RWPE2 (cell line): Measurements from ENCODE around the gene CNDP2.

Experiments used
- ATAC-seq: fragments of 200-7000 bp; cut with Tn5 transposase; 3 replicates; pipeline ENCODE4 v1.9.1; 2021; ENCODE audit warnings: low read depth
- DNase-seq: peaks from one replicate; pipeline ENCODE4 v3.0.0-alpha.2; 2020; ENCODE audit warnings: low spot score
- H3K27ac ChIP-seq: fragments of 450-650 bp; 2 replicates; pipeline ENCODE4 v1.5.1; 2017; ENCODE audit warnings: mild to moderate bottlenecking; ENCODE audit not compliant: poor library complexity, severe bottlenecking
- H3K27me3 ChIP-seq: fragments of 250-450 bp; sonication (Bioruptor Pico); 2 replicates; pipeline ENCODE4 v1.5.1; 2021; ENCODE audit warnings: mild to moderate bottlenecking, moderate library complexity; ENCODE audit not compliant: insufficient read depth, poor library complexity, severe bottlenecking
- H3K36me3 ChIP-seq: fragments of 250-450 bp; sonication (Bioruptor Pico); 2 replicates; pipeline ENCODE4 v1.5.1; 2020; ENCODE audit warnings: low read depth, mild to moderate bottlenecking, moderate library complexity
- H3K4me1 ChIP-seq: fragments of 250-450 bp; sonication (Bioruptor Pico); 2 replicates; pipeline ENCODE4 v1.5.1; 2021; ENCODE audit warnings: mild to moderate bottlenecking, moderate library complexity; ENCODE audit not compliant: insufficient read depth, poor library complexity, severe bottlenecking
- H3K4me3 ChIP-seq: fragments of 250-450 bp; sonication (Bioruptor Pico); 2 replicates; pipeline ENCODE4 v1.5.1; 2021; ENCODE audit warnings: mild to moderate bottlenecking, moderate library complexity; ENCODE audit not compliant: severe bottlenecking
- H3K9me3 ChIP-seq: fragments of 250-450 bp; sonication (Bioruptor Pico); 2 replicates; pipeline ENCODE4 v1.5.1; 2021; ENCODE audit warnings: mild to moderate bottlenecking, moderate library complexity; ENCODE audit not compliant: severe bottlenecking
- TF ChIP-seq, protein P1 (sequence below): fragments of 450-650 bp; IDR thresholded peaks from one replicate; pipeline ENCODE4 v1.5.1; 2017; ENCODE audit warnings: mild to moderate bottlenecking, moderate library complexity; ENCODE audit not compliant: poor library complexity, severe bottlenecking

CNDP2 gene

DNA sequence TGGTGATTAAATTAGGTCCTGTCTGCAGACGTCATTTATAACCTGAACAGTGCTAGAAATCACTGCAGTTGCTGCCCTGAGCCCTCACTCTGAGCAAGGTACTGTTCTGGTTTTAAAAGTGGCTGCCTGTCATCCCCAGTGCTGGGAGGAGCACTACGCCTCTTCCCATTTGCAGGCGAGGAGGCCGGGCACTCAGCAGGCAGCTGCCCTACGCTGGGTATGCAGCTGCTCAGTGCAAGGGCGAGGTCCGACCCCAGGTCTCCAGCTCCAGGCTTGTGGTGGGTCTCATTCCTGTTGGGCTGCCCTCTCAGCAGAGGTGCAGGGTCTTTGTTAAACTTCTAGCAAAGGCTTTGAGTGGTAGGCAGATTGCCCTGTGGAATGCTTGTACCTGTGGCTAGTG, 15.7 kb downstream of the CNDP2 start:
- no peak for DNase-seq
- H3K36me3 ChIP-seq = peaks cover 83% of the 10 kb centered on the region
- ATAC-seq = no peak

DNA sequence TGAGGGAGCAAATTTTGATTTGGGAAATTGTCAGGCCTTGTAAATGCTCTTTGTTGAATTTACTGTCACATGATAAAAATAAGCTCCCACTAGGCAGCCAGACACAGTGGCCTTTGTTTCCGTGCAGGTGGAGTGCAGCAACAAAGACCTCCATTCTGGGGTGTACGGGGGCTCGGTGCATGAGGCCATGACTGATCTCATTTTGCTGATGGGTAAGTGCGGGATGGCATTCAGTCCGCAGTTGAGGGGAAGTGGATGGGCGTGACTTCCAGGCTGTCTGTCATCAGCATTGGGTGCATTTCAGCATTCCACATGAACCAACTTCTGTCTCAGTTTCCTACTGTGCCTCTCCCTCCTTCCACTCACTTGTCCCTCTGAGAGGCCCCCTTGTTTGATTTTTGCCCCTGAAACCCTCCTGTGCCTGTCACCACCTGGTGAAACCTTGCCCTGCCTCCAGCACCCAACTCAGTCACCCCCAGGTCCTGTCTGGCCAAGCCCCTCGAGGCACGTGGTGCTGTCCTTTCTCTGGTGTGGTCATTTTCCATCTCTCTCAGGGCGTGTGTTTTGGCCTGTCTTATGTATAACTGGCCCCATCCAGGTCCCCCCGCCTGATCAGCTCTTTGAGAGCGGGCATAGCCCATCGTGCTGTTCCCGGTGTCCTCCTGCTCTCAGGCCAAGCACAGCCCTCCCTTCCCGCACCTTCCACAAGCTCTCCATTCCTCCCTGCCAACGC, 16.3 kb downstream of the CNDP2 start:
- no peak for DNase-seq

More for the DNA sequence above, 15.7 kb downstream of the CNDP2 start:
- no peaks in the 10 kb centered on the region for H3K9me3 ChIP-seq
- H3K4me1 ChIP-seq = no peaks in the 10 kb centered on the region
- TF ChIP-seq, protein P1, sequence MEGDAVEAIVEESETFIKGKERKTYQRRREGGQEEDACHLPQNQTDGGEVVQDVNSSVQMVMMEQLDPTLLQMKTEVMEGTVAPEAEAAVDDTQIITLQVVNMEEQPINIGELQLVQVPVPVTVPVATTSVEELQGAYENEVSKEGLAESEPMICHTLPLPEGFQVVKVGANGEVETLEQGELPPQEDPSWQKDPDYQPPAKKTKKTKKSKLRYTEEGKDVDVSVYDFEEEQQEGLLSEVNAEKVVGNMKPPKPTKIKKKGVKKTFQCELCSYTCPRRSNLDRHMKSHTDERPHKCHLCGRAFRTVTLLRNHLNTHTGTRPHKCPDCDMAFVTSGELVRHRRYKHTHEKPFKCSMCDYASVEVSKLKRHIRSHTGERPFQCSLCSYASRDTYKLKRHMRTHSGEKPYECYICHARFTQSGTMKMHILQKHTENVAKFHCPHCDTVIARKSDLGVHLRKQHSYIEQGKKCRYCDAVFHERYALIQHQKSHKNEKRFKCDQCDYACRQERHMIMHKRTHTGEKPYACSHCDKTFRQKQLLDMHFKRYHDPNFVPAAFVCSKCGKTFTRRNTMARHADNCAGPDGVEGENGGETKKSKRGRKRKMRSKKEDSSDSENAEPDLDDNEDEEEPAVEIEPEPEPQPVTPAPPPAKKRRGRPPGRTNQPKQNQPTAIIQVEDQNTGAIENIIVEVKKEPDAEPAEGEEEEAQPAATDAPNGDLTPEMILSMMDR = no peak
- no peak overlapping the region for H3K27ac ChIP-seq
- H3K4me3 ChIP-seq = no peak overlapping the region
- H3K27me3 ChIP-seq = no peaks in the 10 kb centered on the region

DNA sequence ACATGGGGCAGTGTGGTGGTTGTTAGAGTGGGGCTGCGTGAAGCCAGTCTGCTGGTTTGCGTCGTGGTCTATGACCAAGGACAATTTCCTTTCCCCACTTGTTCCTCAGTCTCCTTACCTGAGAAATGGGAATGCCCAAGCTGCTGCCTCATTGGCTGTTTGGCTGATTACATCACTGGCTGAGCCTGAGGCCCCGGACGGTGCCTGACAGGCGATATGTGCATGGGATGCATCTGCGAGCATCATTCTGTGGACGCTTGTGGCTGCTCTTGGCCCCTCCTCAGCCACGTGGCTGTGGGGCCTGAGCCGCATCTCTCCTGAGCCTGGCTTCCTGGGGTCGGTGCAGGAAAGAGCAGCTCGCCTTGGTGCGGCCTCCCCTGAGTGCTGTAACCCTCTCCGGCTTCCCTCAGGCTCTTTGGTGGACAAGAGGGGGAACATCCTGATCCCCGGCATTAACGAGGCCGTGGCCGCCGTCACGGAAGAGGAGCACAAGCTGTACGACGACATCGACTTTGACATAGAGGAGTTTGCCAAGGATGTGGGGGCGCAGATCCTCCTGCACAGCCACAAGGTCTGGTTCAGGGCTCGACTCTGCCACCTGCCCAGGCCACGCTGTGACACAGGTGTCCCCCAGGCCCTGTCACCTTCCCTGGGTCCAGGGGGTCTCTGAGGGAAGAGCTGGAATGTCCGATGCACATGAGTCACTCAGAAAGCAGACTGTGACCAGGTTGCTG, 17.2 kb downstream of the CNDP2 start:
- H3K4me3 ChIP-seq = no peak overlapping the region
- no peaks in the 10 kb centered on the region for H3K27me3 ChIP-seq
- H3K9me3 ChIP-seq = no peaks in the 10 kb centered on the region
- peaks cover 81% of the 10 kb centered on the region for H3K36me3 ChIP-seq
- H3K27ac ChIP-seq = no peak overlapping the region
- no peak for ATAC-seq
- TF ChIP-seq, protein P1 = no peak
- no peak for DNase-seq
- no peaks in the 10 kb centered on the region for H3K4me1 ChIP-seq

More for the DNA sequence above, 16.3 kb downstream of the CNDP2 start:
- no peaks in the 10 kb centered on the region for H3K9me3 ChIP-seq
- H3K27ac ChIP-seq = no peak overlapping the region
- no peaks in the 10 kb centered on the region for H3K27me3 ChIP-seq
- no peak overlapping the region for H3K4me3 ChIP-seq
- peaks cover 81% of the 10 kb centered on the region for H3K36me3 ChIP-seq
- no peak for ATAC-seq
- TF ChIP-seq, protein P1 = no peak
- no peaks in the 10 kb centered on the region for H3K4me1 ChIP-seq

DNA sequence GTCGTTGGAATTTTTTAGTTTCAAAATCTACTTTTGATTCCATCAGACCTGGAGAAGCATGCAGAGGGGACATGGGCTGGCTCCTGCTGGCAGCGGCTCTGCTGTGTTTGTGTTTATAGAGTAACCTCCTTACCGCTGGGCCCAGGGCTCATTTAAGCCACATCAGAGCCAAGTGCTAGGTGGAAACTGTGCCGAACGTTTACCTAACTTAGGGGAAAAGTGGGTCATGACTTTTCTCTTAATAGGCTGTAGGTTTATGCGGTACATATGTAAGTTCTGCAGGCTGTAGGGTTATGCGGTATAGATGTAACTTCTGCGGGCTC, 17.7 kb downstream of the CNDP2 start:
- no peak overlapping the region for H3K27ac ChIP-seq
- TF ChIP-seq, protein P1 = no peak
- H3K36me3 ChIP-seq = peaks cover 79% of the 10 kb centered on the region
- no peak for DNase-seq
- no peak for ATAC-seq
- no peaks in the 10 kb centered on the region for H3K4me1 ChIP-seq
- no peaks in the 10 kb centered on the region for H3K27me3 ChIP-seq
- H3K4me3 ChIP-seq = no peak overlapping the region
- no peaks in the 10 kb centered on the region for H3K9me3 ChIP-seq

DNA sequence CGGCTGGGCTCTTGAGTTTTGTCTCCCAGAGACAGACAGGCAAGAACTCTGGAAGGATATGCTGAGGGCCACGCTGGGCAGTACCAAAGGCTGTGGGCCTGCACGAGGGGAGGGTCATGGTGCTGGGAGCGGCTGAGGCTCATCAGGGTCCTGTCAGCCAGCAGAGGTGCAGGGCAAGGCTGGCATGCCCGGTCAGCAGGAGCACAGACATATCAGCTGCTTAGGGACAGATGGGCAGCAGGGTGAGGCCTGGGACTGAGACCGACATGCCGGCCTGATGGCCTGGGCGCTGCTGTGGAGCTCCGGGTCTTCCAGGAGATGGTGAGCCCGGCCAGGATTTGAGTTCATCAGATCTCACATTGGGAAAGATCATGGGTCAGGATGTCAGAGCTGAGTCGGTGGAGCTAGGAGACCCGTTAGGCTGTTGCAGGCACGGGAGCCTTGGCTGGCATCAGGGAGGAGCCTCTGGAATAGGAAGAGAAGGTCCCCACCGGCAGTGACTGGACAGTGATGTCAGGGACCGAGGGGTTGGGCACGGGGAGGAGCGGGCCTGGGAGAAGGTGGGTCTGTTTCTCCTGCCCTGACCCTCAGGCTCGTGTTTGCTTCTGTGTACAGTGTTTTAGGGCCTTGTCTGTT, 18.8 kb downstream of the CNDP2 start:
- no peak overlapping the region for H3K4me3 ChIP-seq
- no peaks in the 10 kb centered on the region for H3K27me3 ChIP-seq
- ATAC-seq (no peak), DNase-seq (no peak)
- H3K4me1 ChIP-seq = no peaks in the 10 kb centered on the region
- no peaks in the 10 kb centered on the region for H3K9me3 ChIP-seq
- TF ChIP-seq, protein P1 = no peak
- H3K27ac ChIP-seq = no peak overlapping the region
- peaks cover 79% of the 10 kb centered on the region for H3K36me3 ChIP-seq
